NCI-H82 (cell line): ENCODE measurements around the gene KPNA3.
"Not testable (repeated sequence)": the region's sequence is repeated elsewhere in the genome, so short reads cannot be mapped to it uniquely, and the experiment has no call there.

Source experiments
- DNase-seq: peaks from one replicate; lab custom pipeline; 2025; lab: John Stamatoyannopoulos, UW

KPNA3 gene, protein sequence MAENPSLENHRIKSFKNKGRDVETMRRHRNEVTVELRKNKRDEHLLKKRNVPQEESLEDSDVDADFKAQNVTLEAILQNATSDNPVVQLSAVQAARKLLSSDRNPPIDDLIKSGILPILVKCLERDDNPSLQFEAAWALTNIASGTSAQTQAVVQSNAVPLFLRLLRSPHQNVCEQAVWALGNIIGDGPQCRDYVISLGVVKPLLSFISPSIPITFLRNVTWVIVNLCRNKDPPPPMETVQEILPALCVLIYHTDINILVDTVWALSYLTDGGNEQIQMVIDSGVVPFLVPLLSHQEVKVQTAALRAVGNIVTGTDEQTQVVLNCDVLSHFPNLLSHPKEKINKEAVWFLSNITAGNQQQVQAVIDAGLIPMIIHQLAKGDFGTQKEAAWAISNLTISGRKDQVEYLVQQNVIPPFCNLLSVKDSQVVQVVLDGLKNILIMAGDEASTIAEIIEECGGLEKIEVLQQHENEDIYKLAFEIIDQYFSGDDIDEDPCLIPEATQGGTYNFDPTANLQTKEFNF

GRCh38 chr13:49792550-49793324 is at the start of gene KPNA3:
Gene KPNA3, minus strand, starts transcription at chr13:49792682. Its CDS starts 176 bp downstream, at chr13:49792506.
- peak; percentile 100 for DNase-seq

DNA sequence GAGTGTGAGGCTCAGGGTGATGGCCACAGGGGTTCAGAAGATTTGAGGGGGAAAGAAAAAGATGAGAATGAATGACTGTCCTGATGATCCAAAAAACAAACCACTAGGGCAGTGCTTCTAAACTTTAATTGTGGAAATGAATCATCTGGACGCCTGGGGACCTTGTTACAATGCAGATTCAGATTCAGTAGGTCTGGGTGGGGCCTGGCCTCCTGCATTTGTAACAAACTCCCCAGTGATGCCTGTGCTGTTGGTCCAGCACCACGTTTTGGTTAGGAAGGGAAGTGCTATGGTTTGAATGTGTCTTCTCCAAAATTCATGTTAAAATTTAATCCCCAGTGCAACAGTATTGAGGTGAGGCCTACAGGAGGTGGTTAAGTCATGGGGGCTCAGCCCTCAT is 49.5 kb upstream of the KPNA3 start:
- no peak for DNase-seq

GRCh38 chr13:49840675-49841074 is 48.2 kb upstream of the KPNA3 start:
- peak; percentile 52 for DNase-seq

DNA sequence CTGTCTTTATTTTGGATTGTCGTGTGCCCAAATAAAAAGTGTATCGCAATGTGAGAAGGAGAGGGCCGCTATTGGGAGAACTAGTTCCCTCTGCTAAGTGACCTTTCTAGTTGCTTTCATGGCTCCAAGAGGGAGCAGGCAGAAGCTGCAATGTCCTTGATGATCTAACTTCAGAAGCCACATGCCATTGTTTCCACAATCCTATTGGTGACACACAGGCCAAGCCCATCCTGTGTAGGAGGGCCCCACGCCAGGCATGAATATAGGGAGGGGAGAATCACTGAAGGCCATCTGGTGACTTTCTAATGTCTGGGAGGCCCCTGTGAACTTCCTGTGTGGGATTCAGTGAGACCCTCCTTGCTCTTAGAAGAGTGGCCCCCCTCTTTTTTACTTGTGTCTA is 47.8 kb upstream of the KPNA3 start:
- peak; percentile 86 for DNase-seq

GRCh38 chr13:49838989-49839388 is 46.5 kb upstream of the KPNA3 start:
- peak; percentile 68 for DNase-seq

- peak; percentile 26 for DNase-seq
Observed at GRCh38 chr13:49836516-49836915, 44.0 kb upstream of the KPNA3 start.

- DNase-seq: no peak
Observed at GRCh38 chr13:49833402-49833801, 40.9 kb upstream of the KPNA3 start.

GRCh38 chr13:49831455-49831854 is 39.0 kb upstream of the KPNA3 start:
- no peak for DNase-seq

DNA sequence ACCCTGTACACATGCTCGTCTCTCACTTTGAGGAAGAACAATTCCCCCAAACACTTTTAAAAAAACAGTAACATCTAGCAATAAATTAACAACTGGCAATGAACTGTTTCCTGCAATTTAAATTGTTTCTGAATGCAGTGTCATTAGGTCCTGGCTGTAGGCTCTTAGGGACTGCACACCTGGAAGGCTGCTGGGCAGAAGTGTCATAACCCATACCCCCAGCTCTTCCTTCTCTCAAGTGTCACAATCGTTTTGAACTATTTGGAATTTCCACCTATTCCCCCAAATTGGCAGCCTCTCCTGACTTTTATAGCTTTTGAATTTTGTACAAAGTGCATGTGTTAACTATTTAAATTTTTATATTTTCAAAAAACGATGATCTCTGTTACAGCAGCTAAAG is 38.2 kb upstream of the KPNA3 start:
- no peak for DNase-seq

DNA sequence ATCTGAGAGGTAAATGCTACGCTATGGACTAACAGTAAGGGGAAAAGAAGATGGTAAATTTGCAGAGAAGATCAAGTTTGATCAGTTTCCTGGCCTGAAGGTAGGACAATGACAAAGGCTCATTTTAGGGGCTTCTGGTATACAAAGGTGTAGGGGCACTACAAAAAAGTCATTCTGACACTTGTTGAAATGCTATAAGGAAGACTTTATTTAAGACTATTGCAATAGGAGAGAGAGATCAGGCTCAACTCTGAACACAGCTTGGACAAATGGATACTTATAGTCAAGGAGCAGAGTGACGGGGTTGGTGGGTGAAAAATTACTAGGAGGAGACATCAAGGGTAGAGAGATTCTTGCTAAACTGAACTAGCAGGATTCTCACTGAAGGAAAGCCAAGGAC is 37.2 kb upstream of the KPNA3 start:
- DNase-seq: no peak

DNA sequence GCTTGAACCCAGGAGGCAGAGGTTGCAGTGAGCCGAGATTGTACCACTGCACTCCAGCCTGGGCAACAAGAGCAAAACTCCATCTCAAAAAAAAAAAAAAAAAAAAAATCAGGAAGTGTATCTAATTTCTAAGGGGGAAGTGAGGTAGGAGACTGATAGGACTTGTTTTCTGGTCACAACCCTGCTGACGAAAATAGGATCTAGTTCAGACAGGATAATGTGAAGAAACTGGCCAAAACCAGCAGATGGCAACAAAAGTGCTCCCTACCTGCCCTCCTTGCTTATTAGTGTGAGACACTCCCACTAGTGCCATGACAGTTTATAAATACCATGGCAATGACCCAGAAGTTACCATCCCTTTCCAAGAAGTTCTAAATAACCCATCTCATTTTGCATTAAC is 36.0 kb upstream of the KPNA3 start:
- no peak for DNase-seq

DNA sequence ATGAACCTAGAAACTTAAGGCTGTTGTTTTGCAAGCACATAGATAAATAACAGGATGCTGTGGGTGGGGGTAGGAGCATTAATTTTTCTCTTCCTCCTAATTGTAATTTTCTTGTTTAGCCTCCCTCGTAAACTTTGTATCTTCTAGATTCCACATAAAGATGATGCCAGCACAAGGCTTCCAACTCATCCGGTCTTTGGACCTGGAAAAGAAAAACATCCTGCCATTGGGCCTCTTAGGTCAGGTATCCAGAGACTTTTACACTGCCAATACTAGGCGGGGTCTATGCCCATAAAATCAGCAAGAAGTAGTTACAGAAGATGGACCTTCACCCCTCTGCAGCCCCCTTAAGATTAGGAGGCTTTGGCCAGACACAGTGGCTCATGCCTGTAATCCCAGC is 35.4 kb upstream of the KPNA3 start:
- no peak for DNase-seq

- no peak for DNase-seq
Observed at GRCh38 chr13:49827336-49827735, 34.9 kb upstream of the KPNA3 start.

- peak; percentile 21 for DNase-seq
Observed at GRCh38 chr13:49821216-49822009, 28.9 kb upstream of the KPNA3 start.

DNA sequence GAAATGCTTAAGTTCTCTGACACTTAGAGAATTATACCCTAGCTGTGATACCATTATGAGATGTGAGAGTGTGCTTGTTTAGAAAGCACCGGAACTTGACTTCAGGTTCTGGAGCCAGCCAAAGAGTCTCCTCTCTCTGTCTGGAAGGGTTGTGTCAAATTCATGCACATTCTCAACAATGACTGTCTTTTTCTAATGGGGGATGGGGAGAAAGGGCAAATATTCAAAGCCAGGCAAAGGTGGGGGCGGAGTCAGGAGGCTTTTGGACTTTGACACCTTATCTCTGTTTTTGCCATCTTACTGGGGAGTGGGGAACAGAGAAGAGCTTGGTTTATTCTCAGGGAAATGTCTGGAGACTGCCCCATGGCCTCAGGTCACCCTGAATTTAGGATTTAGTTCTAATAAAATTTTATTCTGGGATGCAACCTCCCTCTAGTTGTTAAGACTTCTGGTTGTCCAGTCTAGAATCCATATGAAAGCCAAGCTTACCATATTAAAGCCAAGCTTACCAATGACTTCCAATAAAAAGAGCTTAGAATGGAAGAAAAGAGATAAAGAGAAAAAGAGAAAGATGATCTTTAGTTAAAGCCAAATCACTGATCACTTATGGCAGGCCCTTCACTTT is 28.2 kb upstream of the KPNA3 start:
- DNase-seq: no peak

- not testable (repeated sequence) for DNase-seq
Observed at GRCh38 chr13:49816047-49816446, 23.6 kb upstream of the KPNA3 start.

DNA sequence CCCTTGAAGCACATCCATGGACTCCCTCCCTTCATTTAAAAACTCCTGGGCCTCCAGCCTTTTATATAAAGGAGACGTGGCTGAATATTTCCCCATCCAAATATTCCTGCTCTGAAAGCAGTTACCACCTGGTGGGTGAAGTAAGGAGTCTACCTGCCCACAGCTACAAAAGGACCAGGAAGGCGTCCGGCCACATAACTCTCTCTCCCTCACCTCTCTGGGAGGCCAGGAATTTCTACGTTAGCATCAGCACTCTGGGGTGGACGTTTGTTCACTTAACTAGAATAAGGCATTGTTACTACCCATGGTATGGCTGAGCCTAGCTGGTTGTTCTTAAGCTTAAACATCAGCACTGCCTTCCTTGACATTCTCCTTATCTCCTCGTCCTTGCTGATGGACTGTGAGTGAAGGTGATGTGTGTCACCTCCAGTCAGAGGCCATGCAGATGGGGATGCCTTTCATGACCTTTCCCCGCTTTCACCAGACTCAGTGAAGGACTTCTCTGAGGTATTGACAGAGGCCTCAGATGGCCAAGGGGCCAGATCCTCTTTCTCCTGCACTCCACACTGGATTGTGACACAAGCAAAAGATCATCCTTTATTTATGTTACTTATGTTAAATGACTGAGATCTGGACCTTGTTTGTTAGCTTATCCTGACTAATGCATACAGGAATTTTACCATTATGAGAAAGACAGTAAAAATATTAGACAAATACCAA is 22.2 kb upstream of the KPNA3 start:
- no peak for DNase-seq

DNA sequence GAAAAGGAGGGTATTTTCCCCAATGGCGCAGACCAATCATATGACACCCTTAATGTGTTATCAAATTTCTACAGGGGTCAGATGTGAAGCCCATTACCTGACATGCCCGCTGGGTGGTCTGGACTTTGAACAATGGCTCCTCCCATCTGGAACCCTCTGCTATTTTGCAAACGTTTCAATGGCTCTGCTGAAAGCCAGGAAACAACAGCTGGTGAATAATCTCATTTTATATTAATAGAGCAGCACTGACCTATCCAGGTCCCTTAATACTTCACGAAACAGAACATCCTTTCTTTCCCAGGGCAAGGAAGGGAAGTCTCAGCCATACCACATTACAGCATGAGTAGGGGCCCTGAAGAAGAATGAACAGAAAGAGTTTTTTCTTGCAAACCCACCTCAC is 20.3 kb upstream of the KPNA3 start:
- peak; percentile 96 for DNase-seq

- DNase-seq: no peak
Observed at GRCh38 chr13:49811527-49811908, 19.0 kb upstream of the KPNA3 start.

DNA sequence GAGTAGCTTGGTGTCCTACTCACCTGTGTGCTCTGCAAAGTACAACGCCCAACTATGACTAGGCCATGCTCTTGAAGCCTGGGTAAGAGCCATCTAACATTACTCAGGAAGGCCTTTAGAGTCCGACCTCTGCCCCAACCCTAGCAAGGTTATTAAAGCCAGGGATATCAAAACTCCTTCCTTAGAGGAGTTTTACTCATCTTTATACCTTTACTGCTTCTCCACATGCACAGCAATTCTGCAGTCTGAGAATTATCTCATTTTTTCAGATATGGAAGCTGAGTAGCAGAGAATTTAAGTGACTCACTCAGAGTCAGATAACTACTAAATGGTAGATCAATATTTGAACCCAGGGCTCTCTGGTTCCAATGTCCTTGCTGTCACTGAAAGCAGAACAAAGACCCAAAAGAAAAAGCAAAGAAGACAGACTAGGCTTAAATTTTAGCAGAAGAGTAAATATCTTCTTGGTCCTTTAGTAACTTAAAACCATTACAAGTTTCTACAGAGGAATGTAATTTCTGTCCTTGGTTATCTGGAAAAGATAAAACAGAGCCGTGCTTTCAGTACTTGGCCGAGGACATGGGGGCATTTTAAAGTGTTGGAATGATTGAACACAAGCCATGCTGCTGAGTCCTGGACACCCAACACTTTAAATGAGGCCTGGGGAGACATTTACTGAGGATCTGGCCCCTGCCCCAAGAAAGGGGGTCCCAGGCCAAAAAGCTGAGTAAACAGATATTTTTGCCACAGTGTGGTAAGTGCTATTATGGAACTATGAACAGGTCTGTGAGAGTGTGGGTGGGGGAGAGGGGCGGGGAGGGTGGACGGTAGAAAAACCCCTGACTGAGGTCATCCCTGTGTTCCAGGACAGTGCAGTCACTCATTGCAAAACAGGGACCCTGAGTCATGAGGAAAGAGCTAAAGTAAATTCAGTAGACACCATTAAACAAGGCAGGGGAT is 18.4 kb upstream of the KPNA3 start:
- no peak for DNase-seq
